Hepatocyte (in vitro differentiated cells): ENCODE results near the gene TAF4.

ENCODE experiments used
- CTCF ChIP-seq: fragments of 200-600 bp; sonication (generic); IDR thresholded peaks from 2 replicates; pipeline ENCODE4 v1.5.1; 2016; ENCODE audit warnings: antibody characterized with exemption, mild to moderate bottlenecking; ENCODE audit not compliant: poor library complexity
- EZH2 ChIP-seq: fragments of 200-600 bp; sonication (generic); IDR thresholded peaks from 2 replicates; pipeline ENCODE4 v1.6.1; 2016; ENCODE audit warnings: antibody characterized with exemption, mild to moderate bottlenecking, borderline replicate concordance
- EZH2phosphoT487 ChIP-seq: fragments of 200-600 bp; sonication (generic); IDR thresholded peaks from one replicate; pipeline ENCODE4 v1.6.1; 2018; ENCODE audit warnings: antibody characterized with exemption, mild to moderate bottlenecking, low read depth, moderate library complexity; ENCODE audit not compliant: unreplicated experiment, severe bottlenecking

GRCh38 chr20:61966492-61967244 lies 99.0 kb downstream of the TAF4 start:
- no peak for TF ChIP-seq CTCF
- TF ChIP-seq EZH2: no peak
- TF ChIP-seq EZH2phosphoT487: no peak
